Measurements from ENCODE around the gene C12orf54. TPM values are rescaled to one million over a fixed set of nuclear protein-coding genes. Genes with fewer than 3 reads are reported as not detected.
"Not testable (repeated sequence)": the region's sequence is repeated elsewhere in the genome, so short reads cannot be mapped to it uniquely, and the experiment has no call there.

The C12orf54 gene
- total RNA-seq: not detected

DNA sequence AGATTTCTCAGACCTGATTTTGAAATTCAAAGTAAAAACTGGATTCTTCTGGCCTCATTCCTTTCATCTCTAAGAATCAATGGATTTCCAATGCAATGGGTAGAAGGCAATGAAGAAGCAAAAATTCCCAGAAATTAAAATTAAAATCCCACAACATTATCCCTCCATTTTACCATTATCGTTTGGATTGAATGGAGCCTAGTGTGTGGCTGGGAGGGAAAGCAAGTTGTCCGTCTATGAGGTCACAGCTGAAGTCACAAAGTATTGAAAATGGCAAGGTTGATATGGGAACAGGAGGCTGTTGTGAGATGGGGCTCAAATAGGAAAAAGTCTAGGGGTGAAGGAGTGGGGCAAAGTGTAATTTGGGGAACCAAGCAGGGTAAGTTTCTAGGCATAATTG lies at the start of gene C12orf54:
C12orf54 (plus strand) TSS at position 301 of the 400 bp plus-strand sequence. CDS start 799 bp downstream, outside the sequence.
- DNase-seq (ENCODE audit: low spot score): no peak

DNA sequence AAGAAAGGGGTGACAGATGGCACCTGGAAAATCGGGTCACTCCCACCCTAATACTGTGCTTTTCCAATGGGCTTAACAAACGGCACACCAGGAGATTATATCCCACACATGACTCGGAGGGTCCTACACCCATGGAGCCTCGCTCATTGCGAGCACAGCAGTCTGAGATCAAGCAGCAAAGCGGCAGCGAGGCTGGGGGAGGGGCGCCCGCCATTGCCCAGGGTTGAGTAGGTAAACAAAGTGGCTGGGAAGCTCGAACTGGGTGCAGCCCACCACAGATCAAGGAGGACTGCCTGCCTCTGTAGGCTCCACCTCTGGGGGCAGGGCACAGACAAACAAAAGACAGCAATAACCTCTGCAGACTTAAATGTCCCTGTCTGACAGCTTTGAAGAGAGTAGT lies 48.3 kb upstream of the C12orf54 start:
- DNase-seq (ENCODE audit: low spot score): not testable (repeated sequence)

DNA sequence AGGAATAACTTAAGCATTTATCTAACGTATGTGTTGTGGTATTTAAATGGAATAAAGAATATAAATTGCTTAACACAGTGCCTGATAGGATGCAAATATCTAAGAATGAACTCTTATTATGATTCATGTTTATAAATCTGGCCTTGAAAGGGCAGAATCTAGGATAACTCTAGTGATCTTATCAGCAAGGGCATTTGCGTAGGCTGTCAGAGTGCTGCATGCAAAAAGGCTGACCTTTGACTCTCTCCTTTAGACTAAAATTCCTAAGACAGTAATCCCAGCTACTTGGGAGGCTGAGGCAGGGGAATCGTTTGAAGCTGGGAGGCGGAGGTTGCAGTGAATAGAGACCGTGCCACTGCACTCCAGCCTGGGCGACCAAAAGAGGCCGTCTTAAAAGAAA lies 41.2 kb upstream of the C12orf54 start:
- no peak for DNase-seq (ENCODE audit: low spot score)

DNA sequence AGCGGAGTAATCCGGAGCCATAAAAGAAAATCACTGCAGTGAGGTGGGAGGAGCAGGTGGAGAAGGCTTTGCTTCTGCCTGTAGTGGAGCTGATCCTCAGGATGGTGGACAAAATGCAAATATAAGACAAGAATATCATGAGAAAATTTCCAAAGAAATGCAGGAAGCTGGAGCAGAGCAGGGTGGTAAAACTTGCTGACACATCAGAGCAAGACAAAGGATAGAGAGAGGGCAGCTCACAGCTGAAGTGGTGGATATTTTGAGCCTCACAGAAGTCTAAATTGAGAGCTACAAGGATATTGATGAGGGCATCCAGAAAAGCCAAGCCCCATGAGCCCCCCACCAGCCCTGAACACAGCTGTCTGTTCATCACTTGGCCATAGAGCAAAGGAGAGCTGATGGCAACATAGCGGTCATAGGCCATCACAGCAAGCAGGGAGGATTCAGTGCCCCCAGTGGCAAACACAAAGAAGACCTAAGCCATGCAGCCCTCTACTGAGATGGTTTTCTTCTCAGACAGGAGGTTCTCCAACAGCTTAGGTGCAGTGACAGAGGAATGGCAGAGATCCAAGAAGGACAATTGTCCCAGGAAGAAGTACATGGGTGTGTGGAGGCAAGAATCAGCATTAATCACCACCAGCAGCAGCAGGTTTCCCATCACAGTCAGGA lies 40.0 kb upstream of the C12orf54 start:
- DNase-seq (ENCODE audit: low spot score): no peak

DNA sequence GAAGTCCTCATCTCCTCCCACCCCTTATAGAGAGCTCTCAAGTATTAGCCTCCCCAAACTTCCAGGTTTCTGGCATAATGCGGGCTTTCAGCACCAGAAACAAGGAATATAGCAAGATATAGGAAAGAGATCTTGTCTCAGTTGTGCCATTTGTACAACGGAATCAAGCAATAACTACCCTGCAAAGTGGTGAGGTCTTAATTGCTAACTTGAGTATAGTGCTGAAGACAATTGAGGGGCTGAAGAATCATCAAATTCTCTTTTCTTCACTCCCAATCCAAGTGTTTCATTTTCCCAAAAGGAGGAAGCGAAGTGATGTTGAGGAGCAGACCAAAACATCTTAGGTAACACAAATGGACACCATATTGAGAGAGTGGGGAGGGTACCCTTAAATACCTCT lies 36.8 kb upstream of the C12orf54 start:
- DNase-seq (ENCODE audit: low spot score): no peak

DNA sequence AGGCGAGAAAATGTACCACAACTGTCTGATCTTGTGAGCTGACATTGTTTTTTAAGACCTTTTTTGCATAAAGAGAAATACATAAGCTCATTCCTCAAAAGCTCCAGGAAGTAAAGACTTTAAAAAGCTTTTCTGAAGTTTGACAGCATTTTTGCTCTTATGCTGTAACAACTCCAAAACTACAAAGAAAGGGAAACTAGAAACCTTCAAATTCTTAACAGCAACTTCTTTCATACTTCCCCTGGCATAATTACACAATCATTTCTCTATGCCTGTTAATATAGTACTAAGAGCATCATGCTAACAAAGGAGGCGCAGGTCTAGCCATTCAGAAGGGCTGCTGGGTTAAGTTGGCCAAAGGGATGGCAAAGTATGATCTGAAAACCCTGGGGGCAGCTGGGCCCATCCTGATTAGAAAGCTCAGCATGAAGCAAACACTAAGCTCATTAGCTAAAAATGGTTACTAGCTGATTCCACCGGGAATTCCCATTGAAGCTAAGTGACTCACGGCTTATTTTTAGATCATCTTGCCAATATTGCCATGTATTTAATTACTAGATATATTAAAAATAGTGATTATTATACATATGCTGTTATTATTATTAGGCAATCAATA lies 36.0 kb upstream of the C12orf54 start:
- DNase-seq (ENCODE audit: low spot score): no peak

DNA sequence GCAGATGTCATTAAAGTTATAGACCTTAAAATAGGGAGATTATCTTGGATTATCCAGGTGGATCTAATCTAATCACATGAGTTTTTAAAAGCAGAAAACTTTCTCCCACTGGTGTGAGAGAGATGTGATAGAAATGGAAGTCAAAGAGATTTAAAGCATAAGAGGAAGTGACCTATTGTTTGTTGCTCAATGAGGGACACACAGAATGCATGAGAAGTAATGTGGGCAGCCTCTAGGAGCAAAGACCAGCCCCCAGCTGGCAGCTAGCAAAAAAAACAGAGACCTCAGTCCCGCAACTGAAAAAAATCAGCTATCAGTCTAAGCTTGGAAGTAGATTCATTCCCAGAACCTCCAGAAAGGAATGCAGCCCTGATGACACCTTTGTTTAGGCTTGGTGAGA lies 34.5 kb upstream of the C12orf54 start:
- DNase-seq (ENCODE audit: low spot score): no peak

DNA sequence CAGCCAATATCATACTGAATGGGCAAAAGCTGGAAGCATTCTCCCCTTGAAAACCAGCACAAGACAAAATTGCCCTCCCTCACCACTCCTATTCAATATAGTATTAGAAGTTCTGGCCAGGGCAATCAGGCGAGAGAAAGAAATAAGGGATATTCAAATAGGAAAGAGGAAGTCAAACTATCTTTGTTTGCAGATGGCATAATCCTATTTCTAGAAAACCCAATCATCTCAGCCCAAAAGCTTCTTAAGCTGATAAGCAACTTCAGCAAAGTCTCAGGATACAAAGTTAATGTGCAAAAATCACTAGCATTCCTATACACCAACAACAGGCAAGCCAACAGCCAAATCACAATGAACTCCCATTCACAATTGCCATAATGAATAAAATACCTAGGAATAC lies 30.9 kb upstream of the C12orf54 start:
- no peak for DNase-seq (ENCODE audit: low spot score)

DNA sequence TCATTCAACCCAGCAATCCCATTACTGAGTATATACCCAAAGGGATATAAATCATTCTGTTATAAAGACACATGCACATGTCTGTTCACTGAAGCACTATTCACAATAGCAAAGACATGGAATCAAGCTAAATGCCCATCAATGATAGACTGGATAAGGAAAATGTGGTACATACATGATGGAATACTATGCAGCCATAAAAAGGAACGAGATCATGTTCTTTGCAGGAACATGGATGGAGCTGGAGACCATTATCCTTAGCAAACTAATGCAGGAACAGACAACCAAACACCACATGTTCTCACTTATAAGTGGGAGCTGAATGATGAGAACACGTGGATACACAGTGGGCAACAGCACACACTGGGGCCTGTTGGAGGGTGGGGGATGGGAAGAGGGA lies 29.3 kb upstream of the C12orf54 start:
- DNase-seq (ENCODE audit: low spot score): not testable (repeated sequence)

DNA sequence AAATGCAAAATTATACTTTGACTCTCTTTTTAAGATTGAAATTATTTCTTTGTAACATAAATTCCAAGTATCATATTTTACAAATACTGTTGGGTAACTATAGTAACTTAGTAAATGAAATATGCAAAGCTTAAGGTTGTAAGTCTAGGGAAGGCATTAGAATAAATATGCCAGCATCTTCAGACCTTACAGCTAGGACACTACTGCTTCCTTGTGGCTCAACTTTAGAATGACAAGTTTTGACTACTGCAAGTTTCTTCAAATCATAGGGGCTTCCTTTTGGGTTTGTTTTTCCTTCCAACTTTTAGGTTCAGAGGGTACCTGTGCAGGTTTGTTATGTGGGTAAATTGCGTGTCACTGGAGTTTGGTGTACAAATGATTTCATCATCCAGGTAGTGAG lies 27.6 kb upstream of the C12orf54 start:
- no peak for DNase-seq (ENCODE audit: low spot score)

DNA sequence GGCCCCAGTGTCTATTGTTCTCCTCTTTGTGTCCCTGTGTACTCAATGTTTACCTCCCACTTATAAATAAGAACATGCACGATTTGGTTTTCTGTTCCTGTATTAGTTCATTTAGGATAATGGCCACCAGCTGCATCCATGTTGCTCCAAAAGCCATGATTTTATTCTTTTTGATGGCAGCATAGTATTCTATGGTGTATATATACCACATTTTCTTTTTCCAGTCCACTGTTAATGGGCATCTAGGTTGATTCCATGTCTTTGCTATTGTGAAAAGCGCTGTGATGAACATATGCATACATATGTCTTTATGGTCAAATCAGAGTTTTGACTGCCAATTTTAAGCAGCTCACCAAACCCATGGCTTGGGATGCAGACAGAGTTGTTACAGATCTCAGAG lies 27.2 kb upstream of the C12orf54 start:
- DNase-seq (ENCODE audit: low spot score): no peak

DNA sequence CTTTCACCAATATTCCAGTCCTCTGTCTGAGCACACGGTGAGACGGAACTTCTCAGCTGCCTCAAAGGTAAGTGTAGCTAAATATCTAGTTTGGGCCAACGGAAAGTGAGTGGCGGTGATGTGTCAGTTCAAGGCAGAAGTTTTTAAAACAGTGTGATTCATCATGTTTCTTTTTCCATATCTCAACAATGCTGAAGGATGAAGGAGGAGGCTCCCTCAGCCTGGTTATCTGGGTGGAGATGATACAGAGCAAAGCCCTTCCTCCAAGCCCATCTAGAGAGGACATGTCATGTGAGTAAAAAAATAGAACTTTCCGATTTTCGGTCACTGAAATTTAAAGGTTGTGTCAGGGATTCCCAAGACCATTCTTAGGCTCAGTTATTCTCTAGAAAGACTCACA lies 23.0 kb upstream of the C12orf54 start:
- no peak for DNase-seq (ENCODE audit: low spot score)

DNA sequence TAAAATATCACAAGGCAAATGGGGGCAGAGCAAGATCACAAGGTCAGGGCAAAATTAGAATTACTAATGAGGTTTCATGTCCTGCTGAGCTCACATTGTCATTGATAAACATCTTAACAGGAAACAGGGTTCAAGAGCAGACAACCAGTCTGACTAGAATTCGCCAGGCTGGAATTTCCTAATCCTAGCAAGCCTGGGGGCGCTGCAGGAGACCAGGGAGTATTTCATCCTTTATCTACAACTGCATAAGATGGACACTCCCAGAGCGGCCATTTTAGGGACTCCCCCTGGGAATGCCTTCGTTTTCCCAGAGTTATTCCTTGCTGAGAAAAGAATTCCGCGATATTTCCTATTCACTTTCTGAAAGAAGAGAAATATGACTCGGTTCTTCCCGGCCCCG lies 13.3 kb upstream of the C12orf54 start:
- not testable (repeated sequence) for DNase-seq (ENCODE audit: low spot score)

DNA sequence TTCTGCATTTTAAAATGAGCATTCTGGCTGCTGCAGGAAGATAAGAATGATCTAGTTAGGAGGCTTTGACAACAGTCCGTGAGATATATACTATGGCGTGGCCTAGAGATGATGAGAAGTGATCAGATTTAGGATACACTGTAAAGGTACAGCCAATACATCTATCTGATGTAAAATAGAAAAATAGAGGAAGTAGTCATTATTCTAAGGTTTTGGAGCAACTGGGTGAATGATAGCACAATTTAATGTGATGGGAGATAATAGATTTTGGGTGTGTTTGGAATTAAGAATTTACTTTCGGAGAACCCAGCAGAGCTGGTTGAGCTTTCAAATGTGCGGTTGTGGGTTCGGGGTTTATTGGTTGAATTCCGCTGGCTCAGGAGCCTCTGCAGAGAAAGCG lies 10.0 kb upstream of the C12orf54 start, which contains the start of gene ANP32D:
ANP32D (plus strand) TSS at position 301 of the 400 bp plus-strand sequence. CDS start 106 bp downstream, outside the sequence.
- no peak for DNase-seq (ENCODE audit: low spot score)

DNA sequence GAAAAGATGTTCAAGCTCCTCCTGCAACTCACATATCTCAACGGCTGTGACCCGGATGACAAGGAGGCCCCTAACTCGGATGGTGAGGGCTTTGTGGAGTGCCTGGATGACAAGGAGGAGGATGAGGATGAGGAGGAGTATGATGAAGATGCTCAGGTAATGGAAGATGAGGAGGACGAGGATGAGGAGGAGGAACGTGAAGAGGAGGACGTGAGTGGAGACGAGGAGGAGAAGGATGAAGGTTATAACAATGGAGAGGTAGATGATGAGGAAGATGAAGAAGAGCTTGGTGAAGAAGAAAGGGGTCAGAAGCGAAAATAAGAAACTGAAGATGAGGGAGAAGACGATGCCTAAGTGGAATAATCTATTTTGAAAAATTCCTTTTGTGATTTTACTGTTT lies 9.2 kb upstream of the C12orf54 start:
- DNase-seq (ENCODE audit: low spot score): no peak

DNA sequence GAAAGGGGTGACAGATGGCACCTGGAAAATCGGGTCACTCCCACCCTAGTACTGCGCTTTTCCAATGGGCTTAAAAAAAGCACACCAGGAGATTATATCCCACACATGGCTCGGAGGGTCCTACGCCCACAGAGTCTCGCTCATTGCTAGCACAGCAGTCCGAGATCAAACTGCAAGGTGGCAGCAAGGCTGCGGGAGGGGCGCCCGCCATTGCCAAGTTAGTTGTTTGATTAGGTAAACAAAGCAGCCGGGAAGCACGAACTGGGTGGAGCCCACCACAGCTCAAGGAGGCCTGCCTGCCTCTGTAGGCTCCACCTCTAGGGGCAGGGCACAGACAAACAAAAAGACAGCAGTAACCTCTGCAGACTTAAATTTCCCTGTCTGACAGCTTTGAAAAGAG lies 7.8 kb upstream of the C12orf54 start:
- DNase-seq (ENCODE audit: low spot score): not testable (repeated sequence)

DNA sequence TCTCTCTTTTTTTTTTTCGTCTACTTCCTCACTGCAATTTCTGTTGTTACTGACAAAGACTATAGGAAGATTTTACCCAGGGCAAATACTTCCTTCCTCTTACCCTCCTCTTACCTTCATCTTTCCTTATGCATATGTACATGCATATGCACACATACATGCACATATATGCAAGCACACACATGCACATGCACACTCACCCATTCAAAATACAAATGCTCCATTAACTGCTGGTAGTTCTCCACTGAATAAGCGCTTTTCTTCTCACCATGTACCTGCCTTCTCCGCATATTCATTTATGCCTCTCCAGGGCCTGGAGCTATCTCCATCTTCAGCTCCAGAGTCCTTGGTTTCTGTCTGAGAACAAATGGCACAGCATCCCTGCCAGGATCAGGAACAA lies 632 bp downstream of the C12orf54 start:
- DNase-seq (ENCODE audit: low spot score): no peak

DNA sequence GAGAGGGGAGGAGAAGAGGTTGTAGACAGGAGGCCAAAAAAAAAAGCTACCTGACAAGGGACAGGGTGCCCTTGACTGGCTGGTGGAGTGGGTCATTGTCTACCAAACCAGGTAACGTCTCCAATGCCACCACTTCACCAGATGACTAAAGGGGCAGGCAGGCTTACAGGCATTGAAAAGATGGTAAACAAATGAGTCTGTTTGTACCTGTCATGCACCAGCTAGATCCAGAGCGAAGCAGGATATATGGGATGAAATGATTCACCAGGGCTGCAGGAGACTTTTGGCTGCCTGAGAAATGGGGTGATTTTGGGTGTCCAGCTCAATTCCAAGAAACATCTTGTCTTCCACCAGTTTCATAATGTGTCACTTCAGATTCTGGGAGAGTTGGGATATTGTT lies 4.0 kb downstream of the C12orf54 start:
- no peak for DNase-seq (ENCODE audit: low spot score)

DNA sequence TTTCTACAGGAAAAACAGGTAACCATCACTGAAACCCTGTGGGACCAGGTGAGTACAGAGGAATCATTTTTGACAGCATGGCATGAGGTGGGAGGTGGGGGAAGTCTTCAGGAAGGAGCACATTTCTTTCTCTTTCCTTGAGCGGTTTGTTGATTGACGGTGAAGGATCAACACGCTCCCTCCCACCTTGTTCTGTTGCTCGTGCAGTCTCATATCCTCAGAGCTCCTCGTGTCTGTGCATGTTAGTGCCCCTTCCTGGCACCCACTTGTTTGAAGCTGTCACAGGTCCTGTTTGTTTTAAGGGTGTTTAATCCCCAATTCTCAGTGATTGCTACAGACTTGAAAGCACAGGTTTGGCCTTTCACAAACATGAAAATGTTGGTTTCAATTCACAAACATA lies 4.4 kb downstream of the C12orf54 start:
- no peak for DNase-seq (ENCODE audit: low spot score)

DNA sequence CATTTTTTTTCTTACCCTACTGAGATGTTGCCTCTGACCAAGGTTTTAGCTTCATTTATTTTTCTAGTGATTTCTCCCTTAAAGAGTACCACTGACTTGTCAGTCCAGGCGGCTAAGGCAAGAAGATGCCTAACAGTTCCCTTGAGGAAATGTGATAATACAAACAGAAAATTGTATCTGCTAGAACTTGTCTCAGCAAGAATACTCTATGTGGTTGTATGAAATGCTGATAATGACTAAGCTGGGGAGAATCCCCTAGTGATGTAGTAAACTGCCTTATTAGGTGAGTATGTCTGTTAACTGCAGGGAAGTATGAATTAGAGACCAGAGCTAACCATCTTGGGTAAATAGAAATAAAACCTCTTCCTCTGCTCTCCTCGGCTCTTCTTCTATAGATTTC lies 6.7 kb downstream of the C12orf54 start:
- no peak for DNase-seq (ENCODE audit: low spot score)

DNA sequence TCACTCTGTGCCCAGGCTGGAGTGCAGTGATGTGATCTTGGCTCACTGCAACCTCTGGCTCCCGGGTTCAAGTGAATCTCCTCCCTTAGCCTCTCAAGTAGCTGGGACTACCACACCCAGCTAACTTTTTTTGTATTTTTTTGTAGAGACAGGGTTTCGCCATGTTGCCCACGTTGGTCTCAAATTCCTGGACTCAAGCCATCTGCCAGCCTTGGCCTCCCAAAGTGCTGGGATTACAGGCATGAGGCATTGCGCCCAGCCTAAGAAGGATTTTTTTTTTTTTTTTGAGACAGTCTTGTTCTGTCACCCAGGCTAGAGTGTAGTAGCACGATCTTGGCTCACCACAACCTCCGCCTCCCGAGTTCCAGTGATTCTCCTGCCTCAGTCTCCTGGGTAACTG lies 7.2 kb downstream of the C12orf54 start:
- DNase-seq (ENCODE audit: low spot score): not testable (repeated sequence)

DNA sequence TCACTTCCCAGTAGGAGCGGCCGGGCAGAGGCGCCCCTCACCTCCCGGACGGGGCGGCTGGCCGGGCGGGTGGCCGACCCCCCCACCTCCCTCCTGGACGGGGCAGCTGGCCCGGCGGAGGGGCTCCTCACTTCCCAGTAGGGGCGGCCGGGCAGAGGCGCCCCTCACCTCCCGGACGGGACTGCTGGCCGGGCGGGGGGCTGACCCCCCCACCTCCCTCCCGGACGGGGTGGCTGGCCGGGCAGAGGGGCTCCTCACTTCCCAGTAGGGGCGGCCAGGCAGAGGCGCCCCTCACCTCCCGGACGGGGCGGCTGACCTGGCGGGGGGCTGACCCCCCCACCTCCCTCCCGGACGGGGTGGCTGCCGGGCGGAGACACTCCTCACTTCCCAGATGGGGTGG lies 18.0 kb downstream of the C12orf54 start:
- not testable (repeated sequence) for DNase-seq (ENCODE audit: low spot score)

DNA sequence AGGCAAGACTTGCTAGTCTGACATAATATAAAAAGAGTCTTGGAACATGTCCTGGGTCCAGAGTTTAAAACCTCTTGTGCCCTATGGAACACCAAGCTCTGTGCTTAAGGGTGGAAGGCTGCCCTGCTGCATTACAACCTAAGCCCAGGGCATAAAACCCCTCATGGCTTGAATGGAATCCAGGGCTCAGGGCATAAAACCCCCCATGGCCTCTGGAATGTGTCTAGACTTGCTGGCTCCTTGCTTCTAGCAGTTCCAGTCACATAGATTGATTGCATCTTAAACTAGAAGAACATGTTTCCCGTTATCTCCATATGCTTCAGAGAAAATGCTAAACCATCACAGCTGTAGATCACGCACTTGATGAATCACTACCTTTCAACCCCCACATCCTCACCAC lies 24.5 kb downstream of the C12orf54 start:
- not testable (repeated sequence) for DNase-seq (ENCODE audit: low spot score)

DNA sequence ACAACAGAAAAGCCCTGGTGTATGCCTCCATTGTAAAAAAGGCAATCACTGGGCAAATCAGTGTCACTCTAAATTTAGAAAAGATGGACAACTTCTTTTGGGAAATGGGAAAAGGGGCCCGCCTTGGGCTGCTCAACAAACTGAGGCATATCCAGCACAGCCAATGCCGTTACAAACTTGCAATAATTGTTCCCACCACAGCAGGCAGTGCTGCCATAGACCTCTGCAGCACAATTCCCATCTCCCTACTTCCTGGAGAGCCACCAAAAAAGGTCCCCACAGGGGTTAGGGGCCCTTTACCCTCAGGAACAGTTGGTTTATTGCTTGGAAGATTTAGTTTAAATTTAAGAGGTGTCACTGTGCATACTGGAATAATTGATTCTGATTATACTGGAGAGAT lies 26.7 kb downstream of the C12orf54 start:
- DNase-seq (ENCODE audit: low spot score): no peak
